AG10803 (cell line): Measurements from ENCODE around the gene UBASH3A.

Experiments
- DNase-seq: peaks from one replicate; pipeline ENCODE4 v3.0.0; 2010; ENCODE audit warnings: low read depth
- H3K4me3 ChIP-seq: 2 replicates; pipeline ENCODE4 v1.5.1; 2011; ENCODE audit warnings: mild to moderate bottlenecking, low read length, control low read depth
- TF ChIP-seq, protein P1 (sequence below): conservative IDR thresholded peaks from 2 replicates; pipeline ENCODE4 v1.5.1; 2011; ENCODE audit warnings: mild to moderate bottlenecking, low read length, control low read depth, inconsistent platforms

The UBASH3A gene

DNA sequence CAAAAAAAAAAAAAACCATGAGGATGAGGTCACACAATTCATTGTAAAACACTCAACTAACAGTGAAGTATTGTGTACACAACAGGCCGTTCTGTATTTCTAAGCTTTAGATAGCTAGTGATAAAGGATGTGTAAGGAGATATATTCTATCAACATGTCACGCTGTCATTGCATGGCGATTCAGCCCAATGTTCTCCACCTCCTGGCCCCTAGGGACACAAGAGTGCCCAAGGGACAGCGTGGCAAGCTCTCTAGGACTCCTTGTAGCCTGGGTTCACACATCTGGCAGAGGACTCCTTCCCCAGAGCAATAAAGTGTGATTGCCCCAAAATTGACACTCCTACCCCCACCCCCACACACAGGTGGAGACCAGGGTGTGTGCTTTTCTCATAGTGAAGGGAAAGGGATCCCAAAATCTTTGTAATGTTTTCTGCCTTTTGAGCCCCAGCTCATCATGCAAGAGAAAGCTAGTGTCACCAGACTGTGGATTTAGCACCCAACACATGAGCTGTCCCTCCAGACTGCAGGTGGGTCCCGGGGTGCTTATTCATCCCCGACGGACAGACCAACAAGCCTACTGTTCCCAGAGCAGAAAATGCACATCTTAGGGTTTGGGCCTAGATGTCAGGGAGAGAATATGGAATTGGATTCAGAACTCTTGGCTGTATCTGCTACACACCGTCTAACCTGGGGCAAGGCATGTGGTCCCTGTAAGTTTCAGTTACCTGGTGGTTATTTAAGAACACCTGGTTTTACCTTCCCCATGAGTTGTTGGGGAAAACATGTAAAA is 19.4 kb upstream of the UBASH3A start:
- TF ChIP-seq, protein P1, sequence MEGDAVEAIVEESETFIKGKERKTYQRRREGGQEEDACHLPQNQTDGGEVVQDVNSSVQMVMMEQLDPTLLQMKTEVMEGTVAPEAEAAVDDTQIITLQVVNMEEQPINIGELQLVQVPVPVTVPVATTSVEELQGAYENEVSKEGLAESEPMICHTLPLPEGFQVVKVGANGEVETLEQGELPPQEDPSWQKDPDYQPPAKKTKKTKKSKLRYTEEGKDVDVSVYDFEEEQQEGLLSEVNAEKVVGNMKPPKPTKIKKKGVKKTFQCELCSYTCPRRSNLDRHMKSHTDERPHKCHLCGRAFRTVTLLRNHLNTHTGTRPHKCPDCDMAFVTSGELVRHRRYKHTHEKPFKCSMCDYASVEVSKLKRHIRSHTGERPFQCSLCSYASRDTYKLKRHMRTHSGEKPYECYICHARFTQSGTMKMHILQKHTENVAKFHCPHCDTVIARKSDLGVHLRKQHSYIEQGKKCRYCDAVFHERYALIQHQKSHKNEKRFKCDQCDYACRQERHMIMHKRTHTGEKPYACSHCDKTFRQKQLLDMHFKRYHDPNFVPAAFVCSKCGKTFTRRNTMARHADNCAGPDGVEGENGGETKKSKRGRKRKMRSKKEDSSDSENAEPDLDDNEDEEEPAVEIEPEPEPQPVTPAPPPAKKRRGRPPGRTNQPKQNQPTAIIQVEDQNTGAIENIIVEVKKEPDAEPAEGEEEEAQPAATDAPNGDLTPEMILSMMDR = no peak
- H3K4me3 ChIP-seq = no peak overlapping the region
- DNase-seq = no peak

GRCh38 chr21:42384989-42385388 is 18.7 kb upstream of the UBASH3A start:
- TF ChIP-seq, protein P1 = no peak
- no peak for DNase-seq
- H3K4me3 ChIP-seq = no peak overlapping the region

DNA sequence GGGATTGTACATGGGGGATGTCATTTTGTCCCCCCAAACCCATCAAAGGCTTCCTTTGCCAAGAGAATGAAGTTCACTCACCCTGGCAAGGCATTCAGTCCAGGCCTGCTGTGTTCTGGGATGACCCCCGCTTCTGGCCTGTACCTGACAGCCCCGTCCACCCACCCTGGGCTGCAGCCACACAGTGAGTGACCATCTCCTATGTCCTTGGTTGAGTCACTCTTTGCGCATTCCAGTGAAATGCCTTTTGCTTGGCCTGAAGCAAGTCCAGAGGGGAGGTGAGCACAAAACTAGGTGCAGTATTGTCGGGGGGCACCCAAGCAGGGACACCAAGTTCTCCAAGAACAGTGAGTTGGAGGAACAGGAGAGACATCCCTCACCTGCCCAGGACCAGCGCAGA is 18.1 kb upstream of the UBASH3A start:
- no peak overlapping the region for H3K4me3 ChIP-seq
- TF ChIP-seq, protein P1 = no peak
- DNase-seq = no peak

GRCh38 chr21:42386034-42386591 is 17.6 kb upstream of the UBASH3A start:
- TF ChIP-seq, protein P1 = no peak
- H3K4me3 ChIP-seq = no peak overlapping the region
- no peak for DNase-seq

DNA sequence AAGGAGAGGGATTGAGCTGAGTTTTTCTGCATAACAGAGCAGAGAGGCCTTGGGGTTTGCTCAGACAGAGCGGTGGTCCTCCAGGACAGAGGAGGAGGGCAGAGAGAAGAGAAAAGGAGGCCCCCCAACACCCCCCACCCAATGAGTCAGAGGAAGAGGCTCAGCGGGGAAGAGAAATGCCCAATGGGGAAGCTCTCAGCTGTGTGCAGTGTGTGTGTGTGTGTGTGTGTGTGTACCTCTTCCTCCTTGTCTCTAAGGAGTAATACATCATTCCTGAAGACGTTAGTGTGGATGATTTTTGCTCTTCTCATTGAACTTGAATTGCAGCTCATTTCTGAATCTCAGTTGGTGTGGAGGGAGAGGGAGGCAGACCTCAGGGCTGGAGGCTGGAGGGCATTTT is 16.5 kb upstream of the UBASH3A start:
- no peak for DNase-seq

DNA sequence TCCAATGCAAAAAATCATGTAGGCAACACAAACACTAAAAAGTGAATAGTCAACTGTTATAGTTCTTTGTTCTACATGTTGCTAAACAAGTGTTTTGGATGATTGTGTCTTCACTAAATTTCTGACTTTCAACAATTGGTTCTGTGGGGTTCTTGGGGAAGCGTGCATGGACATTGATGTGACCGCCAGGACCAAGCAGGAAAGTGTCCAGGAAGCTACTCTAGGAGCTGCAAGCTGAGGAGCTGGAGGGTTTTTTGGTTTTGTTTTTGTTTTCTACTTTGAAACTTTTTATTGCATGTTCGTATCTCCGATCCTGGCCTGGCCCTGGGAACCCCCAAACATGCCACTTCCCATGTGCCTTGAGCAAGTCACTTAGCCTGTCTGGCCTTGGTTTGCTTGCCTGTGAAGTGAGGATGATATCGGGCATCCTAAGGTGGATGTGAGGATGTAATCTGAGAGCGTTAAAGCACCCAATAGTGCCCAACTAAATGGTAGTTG is 15.8 kb upstream of the UBASH3A start:
- no peak overlapping the region for H3K4me3 ChIP-seq
- DNase-seq = no peak
- TF ChIP-seq, protein P1 = no peak

More for the DNA sequence above, 16.5 kb upstream of the UBASH3A start:
- no peak overlapping the region for H3K4me3 ChIP-seq
- TF ChIP-seq, protein P1 = no peak
